Right atrium auricular region (tissue), 2 donors: ENCODE measurements around the gene CPHXL2. TPM values are rescaled to one million over a fixed set of nuclear protein-coding genes. Genes with fewer than 3 reads are reported as not detected.

Source experiments
- DNase-seq: peaks from one replicate; pipeline ENCODE4 v3.0.0-alpha.2; 2019; ENCODE audit warnings: low spot score
- H3K27ac ChIP-seq, 2 donors: fragments of 200-600 bp; sonication (generic); 1 replicate in 1 of 2; 2 replicates in 1 of 2; pipeline ENCODE4 v1.5.1; 2016 to 2019
- H3K27me3 ChIP-seq, 2 donors: fragments of 200-600 bp; sonication (generic); one replicate each; pipeline versions ENCODE4 v1.5.1 to v1.6.0; 2017 to 2019
- H3K36me3 ChIP-seq: fragments of 200-600 bp; sonication (generic); one replicate; pipeline ENCODE4 v1.5.1; 2016
- H3K4me1 ChIP-seq, 2 donors: fragments of 200-600 bp; sonication (generic); one replicate each; pipeline versions ENCODE4 v1.5.1 to v1.6.0; 2017 to 2019
- H3K4me3 ChIP-seq, 2 donors: fragments of 200-600 bp; sonication (generic); 1 replicate in 1 of 2; 2 replicates in 1 of 2; pipeline ENCODE4 v1.5.1; 2017 to 2019; ENCODE audit warnings: mild to moderate bottlenecking in 1 of 2, moderate library complexity in 1 of 2
- H3K9me3 ChIP-seq, 2 donors: fragments of 200-600 bp; sonication (generic); one replicate each; pipeline ENCODE4 v1.5.1; 2019
- CTCF ChIP-seq, 2 donors: fragments of 200-600 bp; sonication (generic); IDR thresholded peaks; one replicate each; pipeline ENCODE4 v1.5.1; 2019; ENCODE audit warnings: antibody characterized with exemption in 2 of 2
- total RNA-seq, 2 donors: library from RNA; depleted of rRNA; stranded (reverse); fragments of >200 nt; gene quantifications; one replicate each; pipeline ENCODE4 v1.1.0, GENCODE V29; 2016

The CPHXL2 gene
- total RNA-seq, result not detected

- Histone ChIP-seq H3K27me3 (no peaks in the 10 kb centered on the region), H3K36me3 (no peaks in the 10 kb centered on the region), H3K4me1 (no peaks in the 10 kb centered on the region), H3K9me3 (no peaks in the 10 kb centered on the region), H3K27ac (no peak within 1 kb of the TSS), H3K4me3 (no peak within 1 kb of the TSS)
- TF ChIP-seq CTCF (IDR thresholded peaks at IDR 0.05), result no peak
- no peak for DNase-seq
Observed at GRCh38 chr16:75676909-75677308, at the start of gene CPHXL2. Gene CPHXL2, minus strand, starts transcription at chr16:75677009. Its CDS starts 10 bp downstream, at chr16:75676999.

GRCh38 chr16:75726390-75726789, 49.6 kb upstream of the CPHXL2 start, which contains the start of gene CPHXL:
Gene CPHXL, minus strand, starts transcription at chr16:75726490. Its CDS starts 48 bp downstream, at chr16:75726442.
- no peak for TF ChIP-seq CTCF (IDR thresholded peaks at IDR 0.05)
- H3K27me3 ChIP-seq, result no peaks in the 10 kb centered on the region
- no peaks in the 10 kb centered on the region for H3K36me3 ChIP-seq
- no peak for DNase-seq
- no peaks in the 10 kb centered on the region for H3K9me3 ChIP-seq
- no peak within 1 kb of the TSS for H3K27ac ChIP-seq
- no peaks in the 10 kb centered on the region for H3K4me1 ChIP-seq
- H3K4me3 ChIP-seq, result no peak within 1 kb of the TSS

- no peak for TF ChIP-seq CTCF (IDR thresholded peaks at IDR 0.05)
Observed at GRCh38 chr16:75718452-75718851, 41.6 kb upstream of the CPHXL2 start.

GRCh38 chr16:75714661-75715060, 37.9 kb upstream of the CPHXL2 start:
- no peak overlapping the region for H3K4me3 ChIP-seq
- peaks cover 0 to 14% of the 10 kb centered on the region in 2 donors for H3K9me3 ChIP-seq
- DNase-seq, result no peak
- no peak overlapping the region for H3K27ac ChIP-seq
- no peaks in the 10 kb centered on the region for H3K27me3 ChIP-seq
- no peak for TF ChIP-seq CTCF (IDR thresholded peaks at IDR 0.05)
- no peaks in the 10 kb centered on the region for H3K4me1 ChIP-seq
- no peaks in the 10 kb centered on the region for H3K36me3 ChIP-seq

More at GRCh38 chr16:75718452-75718851, 41.6 kb upstream of the CPHXL2 start:
- Histone ChIP-seq H3K4me3 (no peak overlapping the region), H3K36me3 (no peaks in the 10 kb centered on the region), H3K27ac (no peak overlapping the region), H3K9me3 (no peaks in the 10 kb centered on the region), H3K27me3 (no peaks in the 10 kb centered on the region), H3K4me1 (no peaks in the 10 kb centered on the region)
- DNase-seq, result no peak

GRCh38 chr16:75710344-75710743, 33.5 kb upstream of the CPHXL2 start:
- H3K27me3 ChIP-seq, result no peaks in the 10 kb centered on the region
- H3K4me1 ChIP-seq, result no peaks in the 10 kb centered on the region
- no peak overlapping the region for H3K27ac ChIP-seq
- TF ChIP-seq CTCF (IDR thresholded peaks at IDR 0.05), result no peak
- H3K9me3 ChIP-seq, result peaks cover 0 to 16% of the 10 kb centered on the region in 2 donors
- no peaks in the 10 kb centered on the region for H3K36me3 ChIP-seq
- no peak for DNase-seq
- no peak overlapping the region for H3K4me3 ChIP-seq

- no peak for DNase-seq
- H3K27me3 ChIP-seq, result no peaks in the 10 kb centered on the region
- TF ChIP-seq CTCF (IDR thresholded peaks at IDR 0.05), result no peak
- no peaks in the 10 kb centered on the region for H3K36me3 ChIP-seq
- no peaks in the 10 kb centered on the region for H3K9me3 ChIP-seq
- H3K27ac ChIP-seq, result no peak overlapping the region
- H3K4me1 ChIP-seq, result no peaks in the 10 kb centered on the region
- H3K4me3 ChIP-seq, result no peak overlapping the region
Observed at GRCh38 chr16:75703306-75703705, 26.5 kb upstream of the CPHXL2 start.
